Measurements from ENCODE around the gene LARP7. TPM values are rescaled to one million over a fixed set of nuclear protein-coding genes. Genes with fewer than 3 reads are reported as not detected.

The LARP7 gene
- total RNA-seq, 3 donors from 2014 or later (not counting 1 experiment from before 2014, with no cell fraction given), result 45.7 to 55.4 (median 48.4) TPM

DNA sequence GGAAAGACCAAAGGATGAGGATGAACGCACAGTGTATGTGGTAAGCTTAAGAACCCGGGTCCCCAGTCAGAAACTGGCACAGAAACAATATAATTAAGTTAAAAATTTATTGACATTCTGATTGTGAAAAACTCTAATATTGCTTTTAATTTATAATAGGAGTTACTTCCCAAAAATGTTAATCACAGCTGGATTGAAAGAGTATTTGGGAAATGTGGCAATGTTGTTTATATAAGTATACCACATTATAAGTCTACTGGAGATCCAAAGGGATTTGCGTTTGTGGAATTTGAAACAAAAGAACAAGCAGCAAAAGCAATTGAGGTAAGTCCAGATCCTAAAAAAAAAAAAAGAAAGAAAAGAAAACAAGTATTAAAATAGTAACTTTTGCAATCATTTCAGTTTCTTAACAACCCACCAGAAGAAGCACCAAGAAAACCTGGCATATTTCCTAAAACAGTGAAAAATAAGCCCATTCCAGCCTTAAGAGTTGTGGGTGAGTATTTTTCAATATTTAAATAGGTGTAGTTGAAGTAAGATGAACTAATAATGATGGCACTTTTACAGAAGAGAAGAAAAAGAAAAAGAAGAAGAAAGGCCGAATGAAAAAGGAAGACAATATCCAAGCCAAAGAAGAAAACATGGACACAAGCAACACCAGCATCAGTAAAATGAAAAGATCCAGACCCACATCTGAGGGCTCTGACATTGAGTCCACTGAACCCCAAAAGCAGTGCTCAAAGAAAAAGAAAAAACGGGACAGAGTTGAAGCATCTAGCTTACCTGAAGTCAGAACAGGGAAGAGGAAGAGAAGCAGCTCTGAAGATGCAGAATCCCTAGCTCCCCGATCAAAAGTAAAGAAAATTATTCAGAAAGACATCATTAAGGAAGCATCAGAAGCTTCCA lies 9.9 kb downstream of the LARP7 start:
- DNase-seq, result no peak
- Histone ChIP-seq H3K4me3 (ENCODE audit: low read length) (no peak overlapping the region), H3K27me3 (ENCODE audit: control insufficient read depth, insufficient read depth, low read length) (no peaks in the 10 kb centered on the region), H3K27ac (ENCODE audit: low read length) (no peak overlapping the region), H3K36me3 (ENCODE audit: control insufficient read depth, insufficient read depth, low read length) (peaks cover 67% of the 10 kb centered on the region), H3K4me1 (ENCODE audit: control insufficient read depth, insufficient read depth, low read length) (no peaks in the 10 kb centered on the region), H3K9me3 (ENCODE audit: control insufficient read depth, insufficient read depth, low read length) (no peaks in the 10 kb centered on the region)
- WGBS (ENCODE audit: insufficient coverage), result 98% methylated on average over 3 of the region's 6 CpGs
- no peaks in the 10 kb centered on the region for H3K27me3 Mint-ChIP-seq (ENCODE audit: low read depth in 2 of 2)
- peaks cover 13 to 15% of the 10 kb centered on the region in 2 donors for H3K4me1 Mint-ChIP-seq
- peaks cover 9% of the 10 kb centered on the region for H3K36me3 Mint-ChIP-seq
- H3K4me3 Mint-ChIP-seq, result no peak overlapping the region
- ATAC-seq, result no peak
- no peaks in the 10 kb centered on the region for H3K9me3 Mint-ChIP-seq
- TF ChIP-seq, protein P1, sequence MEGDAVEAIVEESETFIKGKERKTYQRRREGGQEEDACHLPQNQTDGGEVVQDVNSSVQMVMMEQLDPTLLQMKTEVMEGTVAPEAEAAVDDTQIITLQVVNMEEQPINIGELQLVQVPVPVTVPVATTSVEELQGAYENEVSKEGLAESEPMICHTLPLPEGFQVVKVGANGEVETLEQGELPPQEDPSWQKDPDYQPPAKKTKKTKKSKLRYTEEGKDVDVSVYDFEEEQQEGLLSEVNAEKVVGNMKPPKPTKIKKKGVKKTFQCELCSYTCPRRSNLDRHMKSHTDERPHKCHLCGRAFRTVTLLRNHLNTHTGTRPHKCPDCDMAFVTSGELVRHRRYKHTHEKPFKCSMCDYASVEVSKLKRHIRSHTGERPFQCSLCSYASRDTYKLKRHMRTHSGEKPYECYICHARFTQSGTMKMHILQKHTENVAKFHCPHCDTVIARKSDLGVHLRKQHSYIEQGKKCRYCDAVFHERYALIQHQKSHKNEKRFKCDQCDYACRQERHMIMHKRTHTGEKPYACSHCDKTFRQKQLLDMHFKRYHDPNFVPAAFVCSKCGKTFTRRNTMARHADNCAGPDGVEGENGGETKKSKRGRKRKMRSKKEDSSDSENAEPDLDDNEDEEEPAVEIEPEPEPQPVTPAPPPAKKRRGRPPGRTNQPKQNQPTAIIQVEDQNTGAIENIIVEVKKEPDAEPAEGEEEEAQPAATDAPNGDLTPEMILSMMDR (IDR thresholded peaks at IDR 0.05), result no peak
- intact Hi-C loops (cut with micrococcal nuclease), result no loop called here
- H3K27ac Mint-ChIP-seq, result no peak overlapping the region

DNA sequence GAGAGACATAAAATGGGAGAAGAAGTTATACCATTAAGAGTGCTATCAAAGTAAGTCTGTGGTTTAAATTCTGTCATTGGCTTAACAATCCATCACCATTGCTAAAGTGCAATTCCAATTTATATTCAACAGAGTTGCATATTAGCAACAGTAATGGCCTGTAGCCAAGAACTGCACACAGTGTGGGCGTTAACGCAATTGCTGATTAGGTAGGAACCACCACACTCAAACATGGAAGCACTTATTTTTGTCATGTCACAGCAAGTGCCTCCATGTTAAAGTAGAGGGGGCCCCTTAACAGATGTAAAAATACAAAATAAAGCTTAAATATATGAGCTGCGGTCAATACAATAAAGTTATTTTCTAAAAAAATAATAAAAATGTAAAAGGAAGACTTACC lies 10.8 kb downstream of the LARP7 start:
- H3K4me1 ChIP-seq (ENCODE audit: control insufficient read depth, insufficient read depth, low read length), result no peaks in the 10 kb centered on the region
- 100% methylated on average over 1 of the region's 3 CpGs for WGBS (ENCODE audit: insufficient coverage)
- H3K36me3 ChIP-seq (ENCODE audit: control insufficient read depth, insufficient read depth, low read length), result peaks cover 76% of the 10 kb centered on the region
- Mint-ChIP-seq H3K4me3 (no peak overlapping the region), H3K27ac (no peak overlapping the region), H3K4me1 (peaks cover 6 to 9% of the 10 kb centered on the region in 2 donors), H3K9me3 (no peaks in the 10 kb centered on the region), H3K27me3 (ENCODE audit: low read depth in 2 of 2) (no peaks in the 10 kb centered on the region), H3K36me3 (peaks cover 9% of the 10 kb centered on the region)
- intact Hi-C loops (cut with micrococcal nuclease), result no loop called here
- no peaks in the 10 kb centered on the region for H3K27me3 ChIP-seq (ENCODE audit: control insufficient read depth, insufficient read depth, low read length)
- H3K27ac ChIP-seq (ENCODE audit: low read length), result no peak overlapping the region
- TF ChIP-seq, protein P1 (IDR thresholded peaks at IDR 0.05), result no peak
- no peak overlapping the region for H3K4me3 ChIP-seq (ENCODE audit: low read length)
- no peaks in the 10 kb centered on the region for H3K9me3 ChIP-seq (ENCODE audit: control insufficient read depth, insufficient read depth, low read length)
- DNase-seq (no peak), ATAC-seq (no peak)

DNA sequence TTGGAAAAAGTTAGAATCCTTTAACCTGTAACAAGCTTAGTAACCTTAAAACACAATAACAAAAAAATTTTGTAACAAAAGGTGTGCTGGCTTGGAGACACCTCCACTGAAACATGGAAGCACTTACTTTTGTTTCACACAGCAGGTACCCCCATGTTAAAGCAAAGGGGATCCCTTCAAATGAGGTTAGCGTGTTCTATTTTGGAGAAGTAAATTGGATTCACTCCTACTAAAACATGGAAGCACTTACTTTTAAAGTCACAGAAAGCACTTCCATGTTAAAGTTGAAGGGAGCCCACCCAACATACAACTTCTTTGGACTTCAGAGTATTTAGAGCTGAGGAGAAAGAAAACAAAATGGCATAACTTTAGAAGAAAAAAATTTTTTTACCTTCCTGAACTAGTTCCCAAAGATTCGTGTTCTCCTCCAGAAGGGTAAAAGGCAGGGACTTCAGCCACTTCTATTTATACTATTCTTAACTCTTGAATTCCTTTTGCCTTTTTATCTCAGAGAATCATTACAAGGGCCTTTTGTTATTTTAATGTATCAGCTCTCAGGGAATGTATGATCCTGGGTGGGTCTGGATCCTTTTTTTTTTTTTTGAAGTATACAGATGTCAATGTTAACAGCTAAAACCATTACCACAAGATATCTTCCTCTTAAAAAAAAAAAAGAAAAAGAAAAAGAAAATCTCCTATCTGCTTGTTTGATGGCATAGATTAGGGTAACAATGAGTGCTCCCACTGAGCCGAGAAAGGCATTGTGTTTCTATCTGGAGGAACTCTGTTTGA lies 11.5 kb downstream of the LARP7 start:
- intact Hi-C loops (cut with micrococcal nuclease), result no loop called here
- peaks cover 9% of the 10 kb centered on the region for H3K36me3 Mint-ChIP-seq

More for the DNA sequence above, 11.5 kb downstream of the LARP7 start:
- no peak for ATAC-seq
- no peaks in the 10 kb centered on the region for H3K9me3 Mint-ChIP-seq
- Histone ChIP-seq H3K27ac (ENCODE audit: low read length) (no peak overlapping the region), H3K36me3 (ENCODE audit: control insufficient read depth, insufficient read depth, low read length) (peaks cover 81% of the 10 kb centered on the region), H3K27me3 (ENCODE audit: control insufficient read depth, insufficient read depth, low read length) (no peaks in the 10 kb centered on the region), H3K9me3 (ENCODE audit: control insufficient read depth, insufficient read depth, low read length) (no peaks in the 10 kb centered on the region), H3K4me1 (ENCODE audit: control insufficient read depth, insufficient read depth, low read length) (no peaks in the 10 kb centered on the region), H3K4me3 (ENCODE audit: low read length) (no peak overlapping the region)
- 100% methylated on average over 2 of the region's 3 CpGs for WGBS (ENCODE audit: insufficient coverage)
- no peak overlapping the region for H3K4me3 Mint-ChIP-seq
- no peaks in the 10 kb centered on the region for H3K27me3 Mint-ChIP-seq (ENCODE audit: low read depth in 2 of 2)
- no peak overlapping the region for H3K27ac Mint-ChIP-seq
- peaks cover 0 to 2% of the 10 kb centered on the region in 2 donors for H3K4me1 Mint-ChIP-seq
- DNase-seq, result no peak
- TF ChIP-seq, protein P1 (IDR thresholded peaks at IDR 0.05), result no peak
